NCI-H1417 treated with DMSO at 0.1 percent for 48 hours (cell line): Measurements from ENCODE around the gene VSIR.

Source experiments
- DNase-seq: peaks from one replicate; lab custom pipeline; 2025; lab: John Stamatoyannopoulos, UW

The VSIR gene

DNA sequence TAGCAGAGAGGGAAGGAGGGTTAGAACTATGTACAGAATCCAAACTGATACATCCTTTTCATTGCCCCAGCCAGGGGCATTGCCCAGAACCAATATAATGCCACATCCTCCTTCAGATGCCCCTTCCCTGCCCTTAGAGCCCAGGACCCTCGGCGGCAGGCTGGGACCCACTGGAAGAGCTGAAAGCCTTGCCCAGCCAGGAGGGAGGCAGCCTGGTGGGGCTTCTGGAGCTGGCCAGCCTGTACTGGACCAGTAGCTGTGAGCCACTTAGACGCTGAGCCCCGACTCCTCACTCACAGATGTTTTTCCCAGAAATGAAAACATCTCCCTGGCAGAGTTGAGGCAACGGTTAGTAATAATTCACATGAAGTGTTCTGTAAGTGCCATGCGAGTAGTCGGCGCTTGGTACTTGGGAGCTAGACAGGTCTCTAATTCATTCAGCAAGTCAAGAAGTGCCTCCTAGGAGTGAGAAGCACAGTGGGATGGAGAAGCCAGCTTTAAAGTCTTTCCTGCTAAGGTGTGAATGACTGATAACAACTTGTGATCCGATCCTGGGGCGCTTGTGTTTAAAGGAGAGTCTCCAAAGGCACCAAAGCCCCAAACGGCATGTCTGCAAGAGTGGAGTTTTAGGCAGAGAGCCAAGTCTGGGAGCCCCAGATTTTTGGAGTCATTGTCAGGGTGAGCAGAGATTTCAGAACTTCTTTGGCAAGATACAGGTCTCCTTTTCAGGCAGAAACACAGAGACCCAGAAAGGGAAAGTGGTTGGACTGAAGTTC is 9.8 kb downstream of the VSIR start:
- DNase-seq = no peak

DNA sequence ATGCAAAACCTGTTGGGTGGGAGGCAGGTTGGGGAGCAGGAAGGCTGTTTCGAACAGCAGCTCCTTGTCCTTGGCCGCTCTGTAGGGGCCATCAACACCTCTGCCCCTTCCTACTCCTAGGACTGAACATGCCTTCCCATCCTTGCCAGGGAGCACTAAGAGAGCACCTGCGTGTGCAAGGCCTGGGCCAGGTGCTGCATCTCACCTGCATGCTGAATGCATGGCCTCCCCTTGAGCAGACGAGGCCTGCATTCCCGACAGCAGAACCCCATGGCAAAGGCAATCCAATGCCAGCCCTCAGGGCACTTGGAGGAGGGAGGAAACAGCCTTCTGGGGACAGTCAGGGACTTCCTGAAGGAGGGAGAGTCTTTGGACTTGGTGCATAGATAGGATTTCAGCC is 11.0 kb downstream of the VSIR start:
- no peak for DNase-seq

DNA sequence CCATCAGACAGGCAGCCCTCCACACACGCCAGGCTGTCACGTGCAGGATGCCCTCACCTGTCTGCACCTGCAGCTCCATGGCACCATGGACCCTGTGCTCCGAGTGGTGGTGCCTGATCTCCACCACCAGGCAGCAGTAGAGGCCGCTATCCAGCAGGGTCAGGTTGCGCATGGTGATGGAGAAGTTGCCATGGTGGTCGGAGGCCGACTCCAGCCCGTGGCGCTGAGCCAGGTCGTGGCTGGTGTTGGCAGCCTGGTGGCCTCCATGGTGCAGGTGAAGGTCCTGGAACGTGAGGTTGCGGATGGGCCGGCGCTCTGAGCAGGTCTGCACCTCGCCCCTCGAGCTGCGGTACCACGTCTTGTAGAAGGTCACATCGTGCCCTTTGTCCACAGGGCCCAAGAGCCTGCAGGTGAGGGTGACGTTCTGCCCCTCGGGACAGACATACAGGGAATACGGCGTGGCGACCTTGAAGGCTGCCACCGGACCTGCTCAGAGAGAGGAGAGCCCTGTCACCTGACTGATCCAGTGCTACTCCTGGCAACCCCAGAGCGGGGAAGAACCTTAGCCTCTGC is 11.7 kb downstream of the VSIR start:
- no peak for DNase-seq

DNA sequence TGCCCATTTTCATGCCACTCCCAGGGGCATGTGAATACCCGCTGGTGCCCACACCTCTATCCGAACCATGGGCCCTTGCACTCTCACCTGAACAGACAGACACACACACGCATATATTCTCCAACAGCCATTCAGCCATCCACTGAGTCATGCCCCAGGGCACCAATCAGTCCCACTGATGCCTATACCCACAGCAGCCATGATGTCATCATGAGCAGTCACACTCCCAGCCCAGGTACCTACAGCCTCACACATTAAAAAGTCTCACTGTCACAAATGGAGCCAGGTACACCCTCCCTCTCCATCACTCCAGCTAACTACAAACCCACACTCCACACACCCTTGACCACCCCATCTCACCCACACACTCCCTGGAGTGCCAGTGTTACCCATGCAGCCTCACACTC is 12.2 kb downstream of the VSIR start:
- DNase-seq = no peak

DNA sequence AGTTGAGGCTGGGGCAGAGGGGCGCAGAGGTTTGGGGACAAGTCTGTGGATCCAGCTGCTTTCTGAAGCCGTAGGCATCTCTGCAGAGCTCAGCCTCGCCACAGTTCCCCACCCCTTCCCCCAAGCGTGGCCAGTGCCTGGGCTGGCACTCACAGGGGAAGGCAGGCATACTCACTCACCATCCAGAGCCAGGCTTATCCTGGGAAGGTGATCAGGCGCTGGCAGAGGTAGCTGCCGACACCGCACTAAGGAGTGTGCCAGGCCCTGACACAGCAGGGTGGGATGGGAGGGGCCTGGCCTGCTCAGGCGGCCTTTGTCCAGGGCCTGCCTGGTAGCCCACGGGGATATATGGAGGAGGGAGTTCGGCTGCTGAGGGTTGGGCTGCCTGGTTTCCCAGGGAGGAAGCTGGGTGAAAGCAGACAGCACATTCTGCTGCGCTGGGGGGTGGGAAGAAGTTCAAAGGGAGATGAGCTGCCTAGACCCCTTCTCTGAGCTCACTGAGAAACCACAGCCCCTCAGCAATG is 15.9 kb downstream of the VSIR start:
- DNase-seq = no peak

DNA sequence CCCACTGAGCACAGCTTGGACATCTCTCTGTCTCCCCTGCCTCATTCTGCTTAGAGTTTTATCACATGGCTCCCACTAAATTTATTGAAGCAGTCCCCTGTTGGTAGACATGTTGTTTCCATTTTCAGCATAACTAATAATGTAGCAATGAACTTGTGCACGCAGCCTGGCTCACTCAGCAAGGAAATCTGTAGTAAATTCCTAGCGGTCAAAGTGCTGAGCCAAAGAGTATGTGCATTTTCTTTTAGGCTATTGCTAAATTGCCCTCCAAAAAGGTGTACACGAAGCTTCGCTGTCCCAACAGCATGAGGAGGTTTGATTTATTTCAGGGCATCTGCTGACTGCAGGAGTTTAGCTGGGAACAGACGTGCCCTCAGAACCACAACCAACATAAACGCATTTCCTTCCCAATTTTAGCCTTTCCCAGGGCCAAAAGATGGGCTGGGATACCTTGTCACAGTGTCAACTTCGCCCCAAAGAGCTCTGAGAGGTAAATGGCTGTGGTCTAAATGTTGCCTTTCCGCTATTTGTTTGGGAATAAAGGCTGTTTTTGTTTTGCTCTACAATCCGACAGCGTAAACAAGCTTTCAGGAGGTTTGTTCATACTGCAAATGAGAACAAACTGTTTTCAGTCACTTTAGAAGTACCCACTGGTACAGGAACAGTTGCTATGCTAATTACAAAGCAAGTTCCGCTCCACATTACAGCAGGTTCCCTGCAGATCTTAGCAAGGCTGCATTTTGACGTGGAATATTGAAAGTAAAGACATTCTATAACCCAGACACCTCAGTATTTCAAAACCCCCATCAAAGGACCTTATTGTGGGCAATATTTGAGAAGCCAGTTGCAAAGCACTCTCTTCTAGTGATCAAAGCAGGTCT is 16.8 kb downstream of the VSIR start:
- DNase-seq = no peak

DNA sequence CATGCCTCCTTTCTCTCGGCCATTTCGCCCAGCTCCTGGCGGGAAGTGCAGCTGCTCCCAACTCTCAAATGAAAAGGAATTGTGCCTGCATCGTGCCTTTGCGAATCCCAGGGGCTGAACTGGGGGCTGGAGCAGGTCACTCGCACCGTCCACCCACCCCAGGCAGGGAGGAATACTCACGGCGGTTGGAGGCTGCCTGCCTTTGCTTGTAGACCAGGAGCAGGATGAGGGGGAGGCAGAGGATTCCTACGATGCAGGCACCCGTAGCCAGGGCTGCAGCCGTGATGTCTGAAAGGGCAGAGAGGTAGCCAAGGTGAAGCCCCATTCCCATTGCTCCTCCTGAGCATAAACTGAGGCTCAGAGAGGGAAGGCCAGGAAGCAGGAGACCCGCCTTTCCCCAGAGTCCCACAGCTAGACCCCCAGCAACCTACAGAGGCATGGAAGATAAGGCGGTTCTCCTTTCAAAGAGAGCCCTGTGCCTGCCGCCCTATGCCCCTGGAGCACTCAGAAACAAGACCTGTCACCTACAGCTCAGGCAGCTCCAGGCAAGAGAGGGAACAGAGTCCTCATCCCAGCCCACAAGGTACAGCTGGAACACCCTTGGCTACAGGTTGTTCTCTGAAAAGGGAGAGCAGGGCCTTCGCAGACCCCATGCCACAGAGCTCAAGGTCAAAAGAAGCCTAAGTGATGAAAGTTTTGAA is 18.0 kb downstream of the VSIR start:
- no peak for DNase-seq

DNA sequence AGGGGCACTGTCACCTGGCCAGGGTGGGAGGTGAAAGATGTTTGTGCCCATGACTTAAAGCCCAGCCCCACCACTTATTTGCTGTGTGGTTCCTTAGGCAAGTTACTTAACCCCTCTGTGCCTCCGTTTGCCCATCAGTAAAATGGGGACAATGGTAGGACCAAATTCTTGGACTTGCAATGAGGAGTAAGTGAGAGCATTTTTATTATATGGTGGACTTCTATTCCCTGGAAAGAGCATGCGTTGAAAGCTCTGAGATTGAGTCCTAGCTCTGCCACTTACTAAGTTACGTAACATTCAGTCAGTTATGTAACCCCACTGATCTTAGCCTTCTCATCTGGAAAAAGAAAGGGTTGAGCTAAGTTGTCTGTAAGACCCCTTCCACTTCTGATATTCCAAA is 18.8 kb downstream of the VSIR start:
- DNase-seq = no peak

DNA sequence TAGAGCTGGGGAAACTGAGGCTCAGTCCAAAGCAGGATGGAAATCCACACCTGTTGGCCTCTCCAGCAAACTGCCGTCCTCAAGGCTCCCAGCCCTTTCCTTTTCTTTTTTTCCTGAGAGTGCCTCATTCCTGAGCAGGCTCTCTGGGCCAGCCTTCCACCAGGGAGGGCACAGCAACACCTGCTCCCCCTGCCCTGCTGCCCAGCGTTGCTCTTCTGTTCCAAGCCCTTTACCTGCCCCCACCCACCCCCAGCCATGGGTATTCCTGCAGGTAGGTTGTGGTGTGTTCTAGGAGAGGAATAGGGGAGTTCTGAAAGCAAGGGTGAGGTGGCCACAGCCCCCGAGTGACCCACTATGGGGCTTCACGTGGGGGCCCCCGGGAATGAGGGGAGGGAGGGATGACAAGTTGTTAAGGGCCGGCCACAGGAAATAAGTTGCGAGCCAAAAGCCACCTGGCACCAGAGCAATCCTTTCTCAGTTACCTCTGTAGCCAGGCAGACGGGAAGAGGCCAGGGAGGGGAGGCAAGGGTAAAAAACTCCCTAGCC is 19.3 kb downstream of the VSIR start:
- DNase-seq = no peak

DNA sequence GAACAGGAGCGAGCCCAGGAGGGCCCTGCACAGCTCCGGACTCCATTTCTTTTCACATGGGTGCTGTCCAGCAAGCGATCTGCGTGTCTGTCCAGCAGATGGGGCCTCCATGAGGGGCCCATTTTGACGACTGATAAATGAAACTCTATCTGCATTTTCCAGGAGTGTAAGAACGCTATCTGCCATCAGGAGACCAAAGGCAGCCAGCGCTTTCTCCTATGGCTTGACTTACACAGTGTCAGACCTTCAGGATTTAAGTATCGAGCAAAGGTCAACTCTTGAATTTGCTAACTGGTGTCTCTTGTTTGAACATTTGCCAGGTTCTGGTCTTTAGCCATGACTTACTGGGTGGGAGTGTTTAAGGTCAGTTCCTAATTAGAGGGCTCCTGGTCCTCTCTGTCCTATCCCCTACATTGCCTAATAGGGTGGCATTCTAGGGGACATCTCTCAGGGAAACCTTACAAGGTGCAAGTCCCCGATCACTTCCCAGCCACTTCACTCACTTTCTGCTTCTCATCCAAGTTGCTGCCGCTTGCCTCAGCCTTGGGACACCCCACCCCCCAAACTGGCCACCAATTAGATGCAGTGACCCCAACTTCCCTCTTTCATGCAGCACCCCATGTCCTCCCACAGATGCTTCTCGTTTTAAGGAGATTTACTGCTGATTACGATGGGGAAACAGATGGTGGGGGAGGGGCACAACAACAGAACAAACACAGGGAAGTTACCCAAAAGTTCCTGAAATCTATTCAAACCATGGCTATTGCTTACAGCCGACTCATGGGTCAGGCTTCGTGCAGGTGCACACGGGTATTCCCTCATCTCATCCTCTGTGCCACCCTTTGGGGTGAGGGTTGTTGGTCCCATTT is 20.0 kb downstream of the VSIR start:
- DNase-seq = no peak

DNA sequence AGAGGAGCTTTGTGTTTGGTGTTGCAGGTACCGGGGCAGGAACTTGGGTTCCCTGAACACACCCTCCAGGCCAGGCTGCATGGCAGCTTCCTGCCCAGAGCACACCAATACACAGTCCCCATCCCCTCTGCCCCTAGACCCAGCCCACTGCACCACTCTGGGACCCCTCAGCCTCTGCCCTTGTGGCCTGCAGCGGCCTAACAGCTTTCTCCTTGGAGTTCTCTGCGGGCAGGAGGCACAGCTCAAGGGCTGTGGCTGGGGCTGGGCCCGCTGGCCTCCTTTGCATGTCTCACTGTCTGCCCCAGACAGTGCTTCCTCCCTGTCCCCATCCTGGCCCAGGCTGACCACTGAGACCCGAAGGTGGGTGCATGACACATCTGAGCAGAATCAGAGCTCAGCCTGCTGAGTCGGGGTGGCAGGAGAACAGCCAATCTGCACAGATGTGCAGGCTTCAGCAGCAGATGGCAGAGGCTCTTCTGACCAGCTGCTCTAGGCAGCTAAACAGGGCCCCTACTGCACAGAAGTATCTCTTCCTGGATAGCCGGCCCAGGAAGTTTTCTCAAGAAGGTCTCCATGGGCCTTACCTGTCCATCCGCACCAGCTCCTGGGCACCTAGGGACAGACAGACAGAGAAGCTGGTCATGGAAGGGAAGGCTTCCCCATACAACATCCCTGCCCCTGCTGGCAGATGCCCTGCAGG is 20.8 kb downstream of the VSIR start:
- no peak for DNase-seq

DNA sequence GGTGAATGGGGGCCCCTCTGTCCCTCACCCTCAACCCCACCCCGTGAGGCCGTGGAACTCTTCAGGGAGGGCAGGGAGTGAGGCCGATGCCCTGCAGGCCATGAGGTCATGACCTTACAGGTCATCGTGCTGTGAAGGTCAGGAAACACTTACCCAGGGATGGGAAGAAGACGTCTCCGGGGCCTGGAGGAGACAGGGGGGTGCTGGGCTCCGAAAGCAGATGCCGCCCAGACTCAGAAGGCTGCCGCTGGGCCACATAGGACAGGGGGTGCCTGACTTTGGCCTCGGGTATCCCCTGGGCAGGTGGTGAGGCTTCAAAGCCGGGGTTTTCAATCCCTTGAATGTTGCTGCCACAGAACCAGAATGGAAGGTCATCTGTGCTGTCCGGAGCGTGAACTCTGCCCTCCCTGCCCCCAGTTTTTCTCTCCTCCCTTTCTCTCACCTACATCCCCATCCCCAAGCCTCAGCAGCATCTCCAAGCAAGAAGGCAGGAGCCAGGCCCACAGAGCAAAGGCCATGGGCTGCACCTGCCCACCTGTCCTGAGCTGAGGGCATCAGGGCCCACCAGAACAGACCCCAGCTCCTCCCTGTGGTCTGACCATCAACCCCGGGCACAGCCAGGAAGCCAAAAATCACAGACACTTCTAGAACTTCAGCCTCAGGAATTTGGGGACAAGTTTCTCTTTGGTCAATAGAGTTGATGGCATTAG is 21.6 kb downstream of the VSIR start:
- DNase-seq = no peak

DNA sequence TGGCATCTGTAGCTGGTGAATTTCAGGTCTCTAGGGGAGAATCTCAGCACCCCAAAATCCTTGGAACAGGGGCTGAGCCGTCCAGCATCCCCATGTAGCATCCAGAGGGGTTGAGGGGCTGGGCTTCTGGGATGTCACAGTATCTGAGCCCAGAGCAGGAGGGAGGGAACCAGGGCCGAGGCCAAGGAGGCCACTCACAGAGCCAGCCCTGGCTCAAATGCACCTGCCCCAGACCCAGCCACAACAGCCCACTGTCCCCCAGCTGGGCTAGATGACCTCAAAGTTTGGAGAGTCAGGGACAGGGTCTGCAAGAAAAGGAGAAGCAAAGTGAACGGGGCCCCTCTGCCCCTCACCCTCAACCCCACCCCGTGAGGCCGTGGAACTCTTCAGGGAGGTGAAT is 22.3 kb downstream of the VSIR start:
- no peak for DNase-seq

DNA sequence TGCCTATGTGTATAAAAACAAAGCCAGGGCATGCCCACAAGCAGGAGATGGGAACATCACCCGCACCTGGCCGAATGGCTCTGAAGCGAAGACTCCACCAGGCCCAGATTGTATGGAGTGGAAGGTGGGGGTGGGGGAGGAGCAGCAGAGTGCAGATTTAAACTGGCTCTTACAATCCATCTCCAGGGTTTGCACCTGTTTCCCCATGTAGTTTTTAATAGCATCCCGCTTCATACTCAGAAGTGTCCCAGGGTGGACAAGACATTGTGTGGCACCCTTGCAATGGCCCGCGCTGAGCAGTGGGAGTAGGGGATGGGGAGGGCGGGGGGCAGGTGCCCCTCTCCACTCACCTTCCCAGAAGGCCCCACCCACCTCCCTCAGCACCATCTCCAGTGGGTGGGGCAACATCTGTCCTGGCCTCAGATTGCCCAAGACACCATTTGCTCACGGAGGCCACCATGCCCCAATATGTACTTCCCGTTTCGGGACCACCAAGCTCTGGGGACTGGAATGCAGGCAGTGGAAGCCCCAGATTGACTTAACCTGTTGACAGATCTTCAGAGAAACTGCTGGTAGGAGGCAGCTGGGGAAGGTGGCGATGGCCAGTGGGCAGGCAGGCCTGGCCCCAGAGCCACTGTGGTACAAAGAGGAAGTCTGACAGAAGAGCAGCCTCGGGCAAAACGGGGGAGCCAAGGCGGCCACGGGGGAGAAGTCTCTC is 23.0 kb downstream of the VSIR start:
- DNase-seq = no peak

DNA sequence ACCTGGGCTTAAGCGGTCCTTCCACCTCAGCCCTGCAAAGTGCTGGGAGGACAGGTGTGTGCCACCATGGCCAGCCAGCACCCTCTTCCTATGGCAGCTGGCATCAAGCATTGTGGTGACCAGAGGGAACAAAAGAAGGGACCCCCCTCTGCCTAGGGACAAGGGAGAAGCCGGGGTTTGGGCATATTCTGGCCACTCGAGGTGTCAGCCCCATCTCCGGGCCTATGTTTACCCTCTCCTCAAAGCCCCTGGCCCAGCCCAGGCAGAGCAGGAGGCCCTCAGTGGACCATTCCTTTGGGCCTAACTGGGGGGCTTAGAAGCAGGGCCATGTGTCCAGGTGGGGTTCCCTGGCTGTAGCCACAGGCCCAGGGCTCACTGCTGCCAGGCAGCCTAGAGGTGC is 23.9 kb downstream of the VSIR start:
- DNase-seq = no peak

DNA sequence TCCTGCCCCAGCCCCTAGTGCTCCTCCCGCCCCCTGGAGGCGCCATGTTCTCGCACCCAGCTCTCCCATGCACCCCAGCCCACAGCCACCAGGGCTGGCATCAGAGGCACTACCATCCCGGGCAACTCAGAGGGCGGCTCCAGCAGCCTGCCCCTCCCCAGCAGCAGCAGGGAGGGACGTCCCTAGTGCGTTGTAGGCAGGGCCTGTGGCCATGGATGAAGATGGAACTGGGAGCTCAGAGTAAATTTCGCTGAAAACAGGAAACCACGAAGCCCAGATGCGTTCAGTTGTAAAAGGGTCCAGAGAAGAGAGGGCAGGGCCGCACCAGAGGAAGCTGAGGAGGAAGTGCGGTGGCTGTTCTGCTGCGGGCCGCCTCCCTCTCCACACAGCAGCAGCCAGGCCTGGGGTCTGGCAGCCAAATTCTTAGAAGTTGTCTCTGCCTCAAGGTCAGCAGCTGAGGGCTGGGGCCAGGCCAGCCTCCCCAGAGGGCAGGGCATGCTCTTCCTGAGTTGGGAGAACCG is 24.6 kb downstream of the VSIR start:
- DNase-seq = no peak

DNA sequence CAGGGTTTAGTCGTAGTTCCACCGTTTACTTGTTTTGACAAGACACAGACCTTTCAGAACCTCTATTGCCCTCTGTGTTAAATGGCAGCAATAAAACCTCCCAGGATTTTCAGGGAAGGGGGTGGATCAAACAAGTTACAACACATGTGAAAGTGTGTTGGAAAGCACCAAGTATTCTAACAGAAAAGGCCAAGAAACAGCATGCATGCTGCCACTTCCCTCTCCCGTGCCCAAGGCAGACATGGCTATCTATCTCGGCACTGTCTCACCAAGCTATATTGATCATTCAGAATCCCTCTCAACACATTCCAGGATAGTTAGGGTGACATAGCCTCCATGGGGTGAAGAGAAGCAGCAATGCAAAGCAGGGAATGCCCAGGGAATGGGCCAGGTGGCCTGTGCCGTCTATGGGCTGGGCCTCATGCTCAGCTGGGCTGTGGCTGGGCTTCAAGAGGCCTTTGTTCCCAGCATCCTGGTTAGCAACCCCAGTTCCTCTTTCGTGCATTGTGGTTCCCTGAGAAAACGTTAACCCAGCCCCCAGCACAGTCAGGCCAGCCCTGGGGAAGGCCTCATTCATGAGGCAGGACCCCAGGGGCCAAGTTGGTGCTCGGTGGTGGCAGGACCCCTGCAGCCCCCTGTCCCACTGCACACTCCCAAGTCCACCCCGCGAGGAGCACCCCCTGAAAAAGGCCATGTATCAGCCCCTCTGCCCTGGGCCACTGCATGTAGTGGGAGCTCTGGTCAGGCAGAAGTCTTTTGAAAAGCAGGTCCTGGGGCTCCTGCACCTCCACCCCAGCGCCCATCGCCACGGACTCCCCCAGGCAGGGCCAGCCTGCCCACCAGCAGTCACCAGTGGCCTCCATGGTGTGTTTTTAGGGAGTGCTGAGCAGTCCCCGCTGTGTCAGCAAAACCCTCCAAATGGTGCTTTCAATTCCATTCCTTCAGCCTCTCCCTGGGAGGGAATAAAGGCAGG is 25.5 kb downstream of the VSIR start:
- no peak for DNase-seq
